ENCODE data around the gene YPEL3. TPM values are rescaled to one million over a fixed set of nuclear protein-coding genes. Genes with fewer than 3 reads are reported as not detected.

Gene YPEL3
- total and polyA plus RNA-seq, 2 of the 8 experiments (the other 6 are each of a cell fraction or from before 2014, with no cell fraction given) = 40.3 to 53.3 TPM

DNA sequence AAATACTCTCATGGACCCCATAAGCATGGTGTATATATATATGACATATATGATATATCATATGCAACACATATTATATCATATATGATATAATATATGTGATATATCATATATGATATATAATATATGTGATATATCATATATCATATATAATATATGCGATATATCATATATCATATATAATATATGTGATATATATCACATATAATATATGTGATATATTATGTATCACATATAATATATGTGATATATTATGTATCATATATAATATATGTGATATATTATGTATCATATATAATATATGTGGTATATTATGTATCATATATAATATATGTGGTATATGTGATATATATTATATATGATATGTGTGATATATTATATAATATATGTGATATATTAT lies 48.9 kb upstream of the YPEL3 start:
- Histone ChIP-seq H3K9ac (replicated peaks in 1 of 4; ENCODE audit: extremely low read depth in 1 of 4, low read depth in 3 of 4, low read length in 3 of 4) (no peak overlapping the region), H3K4me2 (ENCODE audit: insufficient read depth in 1 of 2, low read depth in 2 of 2, low read length in 2 of 2) (no peak overlapping the region), H2BK15ac (ENCODE audit: low read length) (no peak overlapping the region), H2BK12ac (ENCODE audit: low read depth, low read length) (no peak overlapping the region), H2BK5ac (ENCODE audit: low read depth, low read length) (no peak overlapping the region), H3K27ac (ENCODE audit: low read depth, low read length) (no peak overlapping the region), H3K9me3 (ENCODE audit: insufficient read depth in 2 of 2, low read depth in 1 of 2, low read length in 1 of 2) (0 out of 4 replicates have a peak, but pooled peaks cover 0 to 5% of the 10 kb centered on the region in 2 experiments), H3K23me2 (ENCODE audit: low read depth, low read length) (no peaks in the 10 kb centered on the region), H3K56ac (replicated peaks; ENCODE audit: insufficient read length, low read depth, low read length) (no peak overlapping the region), H2BK20ac (ENCODE audit: low read length) (no peak overlapping the region), H4K8ac (ENCODE audit: extremely low read depth, insufficient read depth, low read length) (no peak overlapping the region), H4K20me1 (replicated peaks in 1 of 2; ENCODE audit: control insufficient read depth in 1 of 2, insufficient read depth in 2 of 2, low read length in 2 of 2) (no peaks in the 10 kb centered on the region), H3K79me2 (ENCODE audit: control insufficient read depth in 1 of 2, insufficient read depth in 2 of 2, low read length in 2 of 2) (no peaks in the 10 kb centered on the region), H3K23ac (ENCODE audit: insufficient read length) (no peak overlapping the region), H4K91ac (replicated peaks; ENCODE audit: insufficient read length, low read length) (no peak overlapping the region), H3K36me3 (ENCODE audit: control insufficient read depth in 2 of 4, insufficient read depth in 4 of 4, low read length in 3 of 4) (no peaks in the 10 kb centered on the region), H4K5ac (ENCODE audit: insufficient read length, low read depth, low read length) (no peak overlapping the region), H3K79me1 (ENCODE audit: low read depth, low read length) (no peaks in the 10 kb centered on the region), H3K4me3 (ENCODE audit: extremely low read depth in 1 of 4, insufficient read depth in 2 of 4, low read depth in 3 of 4, low read length in 4 of 4) (no peak overlapping the region), H2BK120ac (replicated peaks; ENCODE audit: low read depth, low read length) (no peak overlapping the region), H3K4ac (replicated peaks; ENCODE audit: insufficient read length, low read depth, low read length) (no peak overlapping the region), H3K27me3 (replicated peaks in 1 of 4; ENCODE audit: control insufficient read depth in 3 of 4, extremely low read depth in 1 of 4, insufficient read depth in 3 of 4, low read length in 3 of 4) (no peaks in the 10 kb centered on the region), H2AFZ (ENCODE audit: low read length) (no peak overlapping the region), H3K14ac (ENCODE audit: insufficient read length) (no peak overlapping the region), H2AK5ac (ENCODE audit: low read depth, low read length) (no peak overlapping the region), H3K18ac (ENCODE audit: extremely low read depth, low read length) (no peak overlapping the region), H3K4me1 (replicated peaks in 1 of 4; ENCODE audit: control insufficient read depth in 3 of 4, insufficient read depth in 4 of 4, low read length in 3 of 4) (no peaks in the 10 kb centered on the region)
- FAIRE-seq (no peak), DNase-seq (ENCODE audit: low read depth in 1 of 2, low spot score in 2 of 2) (no peak)
- ChIA-PET POLR2A (ENCODE audit: partially characterized antibody) (no interaction called here), CTCF (ENCODE audit: partially characterized antibody) (interaction anchor here (0.7 kb wide), 1 partner anchor 33 kb away, joined by 3 read pairs; no protein-coding TSS in a partner anchor)
- TF ChIP-seq, protein P1, sequence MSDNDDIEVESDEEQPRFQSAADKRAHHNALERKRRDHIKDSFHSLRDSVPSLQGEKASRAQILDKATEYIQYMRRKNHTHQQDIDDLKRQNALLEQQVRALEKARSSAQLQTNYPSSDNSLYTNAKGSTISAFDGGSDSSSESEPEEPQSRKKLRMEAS (IDR thresholded peaks at IDR 0.05) = no peak
- WGBS, 2 experiments (ENCODE audit: extremely low coverage in 1 of 2, insufficient coverage in 1 of 2, insufficient read length in 1 of 2, insufficient replicate concordance in 2 of 2, low coverage in 1 of 2, low lambda C conversion rate in 2 of 2, missing lambda C conversion rate in 1 of 2) = 3% methylated on average over 1 of the region's 1 CpG; no CpG with 5 or more reads in 1 of the 2 experiments
